Activated T-helper 1 cell treated with anti-CD3 and anti-CD28 coated beads, Interleukin-12 subunit alpha, Interleukin-12 subunit beta, Interleukin-2, Interleukin-4 antibody, amounts not matched to agents 30 ng/mL and 10 ng/mL and 1 ng/mL, durations not matched to agents 14 hours and 24 hours and 36 hours (primary cell): ENCODE results near the gene TMA16. TPM values are rescaled to one million over a fixed set of nuclear protein-coding genes. Genes with fewer than 3 reads are reported as not detected.
"Not testable (repeated sequence)": the region's sequence is repeated elsewhere in the genome, so short reads cannot be mapped to it uniquely, and the experiment has no call there.

ENCODE experiments used
- DNase-seq: peaks from one replicate; pipeline ENCODE4 v3.0.0; 2021; ENCODE audit warnings: low spot score
- H3K27ac Mint-ChIP-seq: one replicate; pipeline ENCODE4 v1.8.0; 2021; ENCODE audit warnings: mild to moderate bottlenecking, mixed read lengths
- H3K27me3 Mint-ChIP-seq: one replicate; pipeline ENCODE4 v1.8.0; 2022; ENCODE audit warnings: mild to moderate bottlenecking, moderate library complexity, mixed read lengths; ENCODE audit not compliant: insufficient read depth
- H3K36me3 Mint-ChIP-seq: one replicate; pipeline ENCODE4 v1.8.0; 2021; ENCODE audit warnings: low read depth, mixed read lengths
- H3K4me1 Mint-ChIP-seq: one replicate; pipeline ENCODE4 v1.8.0; 2021; ENCODE audit warnings: low read depth, mixed read lengths
- H3K4me3 Mint-ChIP-seq: one replicate; pipeline ENCODE4 v1.8.0; 2021; ENCODE audit warnings: mild to moderate bottlenecking, moderate library complexity, mixed read lengths
- H3K9me3 Mint-ChIP-seq: one replicate; pipeline ENCODE4 v1.8.0; 2021; ENCODE audit warnings: mixed read lengths
- intact Hi-C: fragments of 100-400 bp; cut with micrococcal nuclease; formaldehyde crosslinking; loops from one replicate; pipeline ENCODE4 v1.15.1; 2024
- total RNA-seq: library from RNA; stranded (reverse); gene quantifications from 2 replicates; pipeline ENCODE4 v1.2.3, GENCODE V29; 2022

Gene TMA16
- total RNA-seq = 76.3 and 80.8 TPM in 2 replicates

GRCh38 chr4:163494360-163495241, at the start of gene TMA16:
Gene TMA16 (plus strand): TSS chr4:163494690. CDS start chr4:163494802, 112 bp downstream.
- Mint-ChIP-seq H3K9me3 (no peaks in the 10 kb centered on the region), H3K4me3 (peak within 1 kb of the TSS; percentile 90), H3K36me3 (peaks cover 8% of the 10 kb centered on the region), H3K4me1 (peaks cover 23% of the 10 kb centered on the region), H3K27ac (peak within 1 kb of the TSS; percentile 98), H3K27me3 (peaks cover 3% of the 10 kb centered on the region)
- peak; percentile 84 for DNase-seq
- intact Hi-C loops = loop anchor here (1.0 to 10.0 kb wide), 6 partner anchors 10 to 1840 kb away; partner anchors contain the start of gene NAF1

GRCh38 chr4:163447023-163447422, 47.5 kb upstream of the TMA16 start:
- H3K9me3 Mint-ChIP-seq, H3K27ac Mint-ChIP-seq, H3K4me1 Mint-ChIP-seq, intact Hi-C loops, H3K27me3 Mint-ChIP-seq, DNase-seq, H3K4me3 Mint-ChIP-seq, H3K36me3 Mint-ChIP-seq: not testable (repeated sequence)

GRCh38 chr4:163447481-163447880, 47.0 kb upstream of the TMA16 start:
- Mint-ChIP-seq H3K27ac (no peak overlapping the region), H3K4me3 (no peak overlapping the region), H3K36me3 (no peaks in the 10 kb centered on the region), H3K4me1 (no peaks in the 10 kb centered on the region), H3K9me3 (no peaks in the 10 kb centered on the region), H3K27me3 (peaks cover under 1% of the 10 kb centered on the region)
- no peak for DNase-seq
- intact Hi-C loops = no loop called here

GRCh38 chr4:163448540-163449203, 45.8 kb upstream of the TMA16 start:
- H3K36me3 Mint-ChIP-seq = no peaks in the 10 kb centered on the region
- no peak overlapping the region for H3K27ac Mint-ChIP-seq
- intact Hi-C loops = no loop called here
- H3K4me1 Mint-ChIP-seq = no peaks in the 10 kb centered on the region
- H3K4me3 Mint-ChIP-seq = no peak overlapping the region
- H3K9me3 Mint-ChIP-seq = no peaks in the 10 kb centered on the region
- no peak for DNase-seq
- H3K27me3 Mint-ChIP-seq = no peaks in the 10 kb centered on the region

GRCh38 chr4:163462556-163462955, 31.9 kb upstream of the TMA16 start:
- Mint-ChIP-seq H3K9me3 (no peaks in the 10 kb centered on the region), H3K27ac (no peak overlapping the region), H3K27me3 (no peaks in the 10 kb centered on the region), H3K4me3 (no peak overlapping the region), H3K4me1 (no peaks in the 10 kb centered on the region), H3K36me3 (no peaks in the 10 kb centered on the region)
- DNase-seq = no peak
- intact Hi-C loops = no loop called here

- Mint-ChIP-seq H3K27ac (no peak overlapping the region), H3K36me3 (no peaks in the 10 kb centered on the region), H3K9me3 (no peaks in the 10 kb centered on the region), H3K4me3 (no peak overlapping the region), H3K27me3 (peaks cover 14% of the 10 kb centered on the region), H3K4me1 (no peaks in the 10 kb centered on the region)
- DNase-seq = no peak
- intact Hi-C loops = no loop called here
Measured at GRCh38 chr4:163467082-163467770, 27.3 kb upstream of the TMA16 start.

GRCh38 chr4:163470391-163470790, 24.1 kb upstream of the TMA16 start:
- H3K4me1 Mint-ChIP-seq = no peaks in the 10 kb centered on the region
- H3K36me3 Mint-ChIP-seq = no peaks in the 10 kb centered on the region
- DNase-seq = no peak
- H3K9me3 Mint-ChIP-seq = no peaks in the 10 kb centered on the region
- intact Hi-C loops = no loop called here
- H3K4me3 Mint-ChIP-seq = no peak overlapping the region
- no peak overlapping the region for H3K27ac Mint-ChIP-seq
- peaks cover 14% of the 10 kb centered on the region for H3K27me3 Mint-ChIP-seq

- DNase-seq = no peak
- intact Hi-C loops = no loop called here
Measured at GRCh38 chr4:163473130-163473529, 21.4 kb upstream of the TMA16 start.

GRCh38 chr4:163473576-163473975, 20.9 kb upstream of the TMA16 start, which contains the start of gene TKTL2:
Gene TKTL2 (minus strand): TSS chr4:163473754. CDS start chr4:163473734, 20 bp downstream.
- Mint-ChIP-seq H3K36me3 (no peaks in the 10 kb centered on the region), H3K4me1 (no peaks in the 10 kb centered on the region), H3K27ac (no peak within 1 kb of the TSS), H3K27me3 (peaks cover 12% of the 10 kb centered on the region), H3K4me3 (no peak within 1 kb of the TSS), H3K9me3 (no peaks in the 10 kb centered on the region)
- intact Hi-C loops = no loop called here
- no peak for DNase-seq

More at GRCh38 chr4:163473130-163473529, 21.4 kb upstream of the TMA16 start:
- no peak overlapping the region for H3K4me3 Mint-ChIP-seq
- H3K27me3 Mint-ChIP-seq = peaks cover 12% of the 10 kb centered on the region
- H3K4me1 Mint-ChIP-seq = no peaks in the 10 kb centered on the region
- H3K36me3 Mint-ChIP-seq = no peaks in the 10 kb centered on the region
- no peaks in the 10 kb centered on the region for H3K9me3 Mint-ChIP-seq
- H3K27ac Mint-ChIP-seq = no peak overlapping the region

GRCh38 chr4:163474027-163474426, 20.5 kb upstream of the TMA16 start:
- Mint-ChIP-seq H3K9me3 (no peaks in the 10 kb centered on the region), H3K36me3 (no peaks in the 10 kb centered on the region), H3K27ac (no peak overlapping the region), H3K4me3 (no peak overlapping the region), H3K4me1 (no peaks in the 10 kb centered on the region), H3K27me3 (peaks cover 15% of the 10 kb centered on the region)
- DNase-seq = no peak
- intact Hi-C loops = no loop called here

- no peak overlapping the region for H3K4me3 Mint-ChIP-seq
- H3K9me3 Mint-ChIP-seq = no peaks in the 10 kb centered on the region
- intact Hi-C loops = no loop called here
- no peak overlapping the region for H3K27ac Mint-ChIP-seq
- H3K27me3 Mint-ChIP-seq = peaks cover 8% of the 10 kb centered on the region
- no peaks in the 10 kb centered on the region for H3K4me1 Mint-ChIP-seq
- no peak for DNase-seq
- H3K36me3 Mint-ChIP-seq = no peaks in the 10 kb centered on the region
Measured at GRCh38 chr4:163476761-163477438, 17.6 kb upstream of the TMA16 start.

GRCh38 chr4:163482190-163482589, 12.3 kb upstream of the TMA16 start:
- H3K27ac Mint-ChIP-seq = no peak overlapping the region
- H3K9me3 Mint-ChIP-seq = no peaks in the 10 kb centered on the region
- intact Hi-C loops = loop anchor here (5.0 kb wide), 1 partner anchor 275 kb away; no protein-coding TSS in a partner anchor
- H3K4me3 Mint-ChIP-seq = no peak overlapping the region
- DNase-seq = no peak
- peaks cover 12% of the 10 kb centered on the region for H3K27me3 Mint-ChIP-seq
- H3K4me1 Mint-ChIP-seq = no peaks in the 10 kb centered on the region
- H3K36me3 Mint-ChIP-seq = no peaks in the 10 kb centered on the region
